Measurements from ENCODE around the gene GNA15. TPM values are rescaled to one million over a fixed set of nuclear protein-coding genes. Genes with fewer than 3 reads are reported as not detected.

GNA15 gene
- total RNA-seq, 2 donors from 2014 or later = not detected

DNA sequence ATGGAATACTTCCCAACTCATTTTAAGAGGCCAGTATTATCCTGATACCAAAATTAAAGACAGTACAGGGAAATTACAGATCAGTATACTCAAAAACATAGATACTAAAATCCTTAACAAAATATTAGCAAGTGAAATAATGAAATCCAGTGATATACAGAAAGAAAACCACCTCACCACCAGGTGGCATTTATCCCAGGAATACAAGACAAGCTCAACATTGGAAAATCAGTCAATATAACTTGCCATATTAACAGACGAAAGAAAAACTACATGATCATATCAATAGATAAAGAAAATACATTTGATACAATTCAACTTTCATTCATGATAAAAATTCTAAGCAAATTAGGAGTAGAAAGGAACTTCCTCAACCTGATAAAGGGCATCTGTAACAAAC, 6.7 kb upstream of the GNA15 start:
- Histone ChIP-seq H3K27ac (ENCODE audit: low read depth, low read length) (no peak overlapping the region), H3K4me1 (ENCODE audit: control insufficient read depth, insufficient read depth, low read length) (no peaks in the 10 kb centered on the region), H3K9ac (ENCODE audit: extremely low read depth, low read length, poor library complexity, severe bottlenecking) (no peak overlapping the region), H3K4me3 (ENCODE audit: low read length) (no peak overlapping the region), H3K36me3 (ENCODE audit: control insufficient read depth, insufficient read depth, low read length) (no peaks in the 10 kb centered on the region), H3K9me3 (ENCODE audit: control insufficient read depth, low read length) (no peaks in the 10 kb centered on the region), H3K27me3 (ENCODE audit: control insufficient read depth, insufficient read depth, low read length, poor library complexity, severe bottlenecking) (no peaks in the 10 kb centered on the region)
- no peaks in the 10 kb centered on the region for H3K27me3 Mint-ChIP-seq (ENCODE audit: insufficient read depth)
- H3K9me3 Mint-ChIP-seq = no peaks in the 10 kb centered on the region
- WGBS, 2 experiments (ENCODE audit: insufficient coverage in 1 of 2, insufficient read length in 1 of 2) = no CpG with 5 or more reads among the region's 1 CpG
- H3K36me3 Mint-ChIP-seq (ENCODE audit: low read depth) = no peaks in the 10 kb centered on the region
- peaks cover 3% of the 10 kb centered on the region for H3K4me1 Mint-ChIP-seq
- H3K4me3 Mint-ChIP-seq = no peak overlapping the region
- TF ChIP-seq, protein P1, sequence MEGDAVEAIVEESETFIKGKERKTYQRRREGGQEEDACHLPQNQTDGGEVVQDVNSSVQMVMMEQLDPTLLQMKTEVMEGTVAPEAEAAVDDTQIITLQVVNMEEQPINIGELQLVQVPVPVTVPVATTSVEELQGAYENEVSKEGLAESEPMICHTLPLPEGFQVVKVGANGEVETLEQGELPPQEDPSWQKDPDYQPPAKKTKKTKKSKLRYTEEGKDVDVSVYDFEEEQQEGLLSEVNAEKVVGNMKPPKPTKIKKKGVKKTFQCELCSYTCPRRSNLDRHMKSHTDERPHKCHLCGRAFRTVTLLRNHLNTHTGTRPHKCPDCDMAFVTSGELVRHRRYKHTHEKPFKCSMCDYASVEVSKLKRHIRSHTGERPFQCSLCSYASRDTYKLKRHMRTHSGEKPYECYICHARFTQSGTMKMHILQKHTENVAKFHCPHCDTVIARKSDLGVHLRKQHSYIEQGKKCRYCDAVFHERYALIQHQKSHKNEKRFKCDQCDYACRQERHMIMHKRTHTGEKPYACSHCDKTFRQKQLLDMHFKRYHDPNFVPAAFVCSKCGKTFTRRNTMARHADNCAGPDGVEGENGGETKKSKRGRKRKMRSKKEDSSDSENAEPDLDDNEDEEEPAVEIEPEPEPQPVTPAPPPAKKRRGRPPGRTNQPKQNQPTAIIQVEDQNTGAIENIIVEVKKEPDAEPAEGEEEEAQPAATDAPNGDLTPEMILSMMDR (conservative IDR thresholded peaks at IDR 0.05) = peak; percentile 75
- H3K27ac Mint-ChIP-seq = no peak overlapping the region
- peak; percentile 34 for DNase-seq

DNA sequence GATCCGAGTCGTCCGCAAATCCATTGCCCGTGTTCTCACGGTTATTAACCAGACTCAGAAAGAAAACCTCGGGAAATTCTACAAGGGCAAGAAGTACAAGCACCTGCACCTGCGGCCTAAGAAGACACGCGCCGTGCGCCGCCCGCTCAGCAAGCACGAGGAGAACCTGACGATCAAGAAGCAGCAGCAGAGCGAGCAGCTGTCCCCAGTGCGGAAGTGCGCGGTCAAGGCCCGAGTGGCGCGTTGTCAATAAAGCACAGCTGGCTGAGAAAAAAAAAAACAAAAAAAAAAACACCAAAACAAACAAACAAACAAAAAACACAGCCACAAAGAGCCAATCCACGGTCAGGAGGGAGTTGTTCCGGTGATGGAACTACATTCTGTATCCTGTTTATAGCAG, 4.7 kb upstream of the GNA15 start:
- Histone ChIP-seq H3K27ac (ENCODE audit: low read depth, low read length) (no peak overlapping the region), H3K9me3 (ENCODE audit: control insufficient read depth, low read length) (no peaks in the 10 kb centered on the region), H3K4me1 (ENCODE audit: control insufficient read depth, insufficient read depth, low read length) (no peaks in the 10 kb centered on the region), H3K36me3 (ENCODE audit: control insufficient read depth, insufficient read depth, low read length) (no peaks in the 10 kb centered on the region), H3K9ac (ENCODE audit: extremely low read depth, low read length, poor library complexity, severe bottlenecking) (no peak overlapping the region), H3K4me3 (ENCODE audit: low read length) (no peak overlapping the region), H3K27me3 (ENCODE audit: control insufficient read depth, insufficient read depth, low read length, poor library complexity, severe bottlenecking) (no peaks in the 10 kb centered on the region)
- Mint-ChIP-seq H3K36me3 (ENCODE audit: low read depth) (no peaks in the 10 kb centered on the region), H3K4me1 (peaks cover 3% of the 10 kb centered on the region), H3K9me3 (no peaks in the 10 kb centered on the region), H3K4me3 (no peak overlapping the region), H3K27me3 (ENCODE audit: insufficient read depth) (no peaks in the 10 kb centered on the region), H3K27ac (no peak overlapping the region)
- TF ChIP-seq, protein P1 (conservative IDR thresholded peaks at IDR 0.05) = no peak
- 95 to 99% methylated on average over 13 to 24 of the region's 24 CpGs for WGBS, 2 experiments (ENCODE audit: insufficient coverage in 1 of 2, insufficient read length in 1 of 2)
- DNase-seq = peak; percentile 30

DNA sequence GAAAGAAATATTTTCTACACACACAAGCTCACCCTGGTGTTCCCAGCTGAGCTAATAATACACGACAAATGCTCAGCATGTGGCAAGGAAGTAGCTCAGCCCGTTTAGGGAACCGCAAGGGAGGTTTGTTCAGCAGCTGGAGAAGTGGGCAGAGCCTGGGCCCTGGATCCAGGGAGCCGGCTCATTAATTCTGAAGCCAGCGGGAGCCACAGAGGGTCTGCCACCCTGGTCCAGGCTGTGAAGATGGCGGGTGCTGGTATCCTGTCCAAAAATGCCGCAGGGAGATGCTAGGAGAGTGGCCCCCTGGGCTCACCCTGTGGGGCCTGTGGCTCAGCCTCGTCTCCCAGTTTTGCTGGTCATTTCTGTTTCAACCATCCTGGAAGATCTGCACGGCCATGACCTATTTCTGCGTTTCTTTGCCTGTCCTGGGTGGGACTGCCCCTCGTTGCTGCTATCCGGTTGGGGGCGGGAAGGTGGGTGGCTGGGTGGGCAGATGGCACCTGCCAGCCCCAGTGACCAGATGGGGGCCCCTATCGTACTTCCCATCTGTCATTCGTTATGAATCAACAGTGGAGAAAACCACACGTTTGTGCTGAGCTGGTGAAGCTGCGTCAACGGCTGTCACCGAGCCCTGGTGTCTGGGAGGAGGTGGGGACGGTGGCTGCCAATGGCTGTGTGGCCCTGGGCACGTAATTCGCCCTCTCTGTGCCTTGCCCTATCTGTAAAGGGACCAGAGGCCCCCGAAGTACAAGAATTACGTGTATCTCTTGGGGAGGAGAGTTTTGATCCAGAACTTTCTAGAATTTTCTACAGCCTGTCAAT, 2.7 kb upstream of the GNA15 start:
- Mint-ChIP-seq H3K9me3 (no peaks in the 10 kb centered on the region), H3K27ac (peak overlapping the region; percentile 44), H3K4me1 (peaks cover 3% of the 10 kb centered on the region), H3K4me3 (no peak overlapping the region), H3K27me3 (ENCODE audit: insufficient read depth) (no peaks in the 10 kb centered on the region), H3K36me3 (ENCODE audit: low read depth) (no peaks in the 10 kb centered on the region)
- H3K4me3 ChIP-seq (ENCODE audit: low read length) = no peak overlapping the region
- H3K9me3 ChIP-seq (ENCODE audit: control insufficient read depth, low read length) = no peaks in the 10 kb centered on the region
- TF ChIP-seq, protein P1 (conservative IDR thresholded peaks at IDR 0.05) = no peak
- no peaks in the 10 kb centered on the region for H3K36me3 ChIP-seq (ENCODE audit: control insufficient read depth, insufficient read depth, low read length)
- no peaks in the 10 kb centered on the region for H3K4me1 ChIP-seq (ENCODE audit: control insufficient read depth, insufficient read depth, low read length)
- peak; percentile 48 for DNase-seq
- H3K27ac ChIP-seq (ENCODE audit: low read depth, low read length) = no peak overlapping the region
- WGBS, 2 experiments (ENCODE audit: insufficient coverage in 1 of 2, insufficient read length in 1 of 2) = 80 to 84% methylated on average over 13 to 24 of the region's 24 CpGs
- H3K27me3 ChIP-seq (ENCODE audit: control insufficient read depth, insufficient read depth, low read length, poor library complexity, severe bottlenecking) = no peaks in the 10 kb centered on the region
- no peak overlapping the region for H3K9ac ChIP-seq (ENCODE audit: extremely low read depth, low read length, poor library complexity, severe bottlenecking)
